Prostate gland (tissue), 2 donors: ENCODE measurements around the gene DYNLRB1. TPM values are rescaled to one million over a fixed set of nuclear protein-coding genes. Genes with fewer than 3 reads are reported as not detected.

Source experiments
- DNase-seq: peaks from one replicate; pipeline ENCODE4 v3.0.0-alpha.2; 2019; ENCODE audit warnings: low spot score
- H3K27ac ChIP-seq, 2 donors: fragments of 200-600 bp; sonication (generic); 2 replicates each; pipeline ENCODE4 v1.5.1; 2017 to 2019
- H3K27me3 ChIP-seq: fragments of 200-600 bp; sonication (generic); replicated peaks from 2 replicates; pipeline ENCODE4 v1.5.1; 2019; ENCODE audit not compliant: insufficient read depth
- H3K36me3 ChIP-seq, 2 donors: fragments of 200-600 bp; sonication (generic); 1 replicate in 1 of 2; 2 replicates in 1 of 2; pipeline versions ENCODE4 v1.5.1 to v1.8.1; 2017 to 2019
- H3K4me1 ChIP-seq: fragments of 200-600 bp; sonication (generic); replicated peaks from 2 replicates; pipeline ENCODE4 v1.5.1; 2019
- H3K4me3 ChIP-seq, 2 donors: fragments of 200-600 bp; sonication (generic); 2 replicates each; pipeline ENCODE4 v1.5.1; 2017 to 2019
- H3K9me3 ChIP-seq: fragments of 200-600 bp; sonication (generic); 2 replicates; pipeline ENCODE4 v1.5.1; 2017
- POLR2A ChIP-seq: fragments of 450-650 bp; IDR thresholded peaks from one replicate; pipeline ENCODE4 v1.6.1; 2016; ENCODE audit warnings: antibody characterized with exemption, mild to moderate bottlenecking
- POLR2AphosphoS5 ChIP-seq: sonication (generic); formaldehyde crosslinking; IDR thresholded peaks from one replicate; pipeline ENCODE4 v1.6.1; 2017; ENCODE audit warnings: antibody characterized with exemption
- WGBS: methylation state at CpG from one replicate; pipeline ENCODE4 v1.1.5; 2018; 5-methylcytosine and 5-hydroxymethylcytosine counted together
- intact Hi-C: fragments of 100-400 bp; cut with DNase I; formaldehyde crosslinking; loops from one replicate; pipeline ENCODE4 v1.14.2; 2022
- total RNA-seq, 2 donors: library from RNA; depleted of rRNA; stranded (reverse); fragments of >200 nt; gene quantifications; one replicate each; pipeline ENCODE4 v1.1.0, GENCODE V29; 2016
- TF ChIP-seq, protein P1 (sequence below), 4 experiments: fragments of 200-600 bp in 2 of 4; fragments of 450-650 bp in 2 of 4; sonication (generic) in 2 of 4; IDR thresholded peaks; 1 replicate in 3 of 4; 2 replicates in 1 of 4; pipeline ENCODE4 v1.5.1; 2016 to 2019; ENCODE audit warnings: antibody characterized with exemption in 4 of 4, mild to moderate bottlenecking in 2 of 4, moderate library complexity in 2 of 4

Gene DYNLRB1
- total RNA-seq, 2 donors from 2014 or later, result 132 to 247 TPM

DNA sequence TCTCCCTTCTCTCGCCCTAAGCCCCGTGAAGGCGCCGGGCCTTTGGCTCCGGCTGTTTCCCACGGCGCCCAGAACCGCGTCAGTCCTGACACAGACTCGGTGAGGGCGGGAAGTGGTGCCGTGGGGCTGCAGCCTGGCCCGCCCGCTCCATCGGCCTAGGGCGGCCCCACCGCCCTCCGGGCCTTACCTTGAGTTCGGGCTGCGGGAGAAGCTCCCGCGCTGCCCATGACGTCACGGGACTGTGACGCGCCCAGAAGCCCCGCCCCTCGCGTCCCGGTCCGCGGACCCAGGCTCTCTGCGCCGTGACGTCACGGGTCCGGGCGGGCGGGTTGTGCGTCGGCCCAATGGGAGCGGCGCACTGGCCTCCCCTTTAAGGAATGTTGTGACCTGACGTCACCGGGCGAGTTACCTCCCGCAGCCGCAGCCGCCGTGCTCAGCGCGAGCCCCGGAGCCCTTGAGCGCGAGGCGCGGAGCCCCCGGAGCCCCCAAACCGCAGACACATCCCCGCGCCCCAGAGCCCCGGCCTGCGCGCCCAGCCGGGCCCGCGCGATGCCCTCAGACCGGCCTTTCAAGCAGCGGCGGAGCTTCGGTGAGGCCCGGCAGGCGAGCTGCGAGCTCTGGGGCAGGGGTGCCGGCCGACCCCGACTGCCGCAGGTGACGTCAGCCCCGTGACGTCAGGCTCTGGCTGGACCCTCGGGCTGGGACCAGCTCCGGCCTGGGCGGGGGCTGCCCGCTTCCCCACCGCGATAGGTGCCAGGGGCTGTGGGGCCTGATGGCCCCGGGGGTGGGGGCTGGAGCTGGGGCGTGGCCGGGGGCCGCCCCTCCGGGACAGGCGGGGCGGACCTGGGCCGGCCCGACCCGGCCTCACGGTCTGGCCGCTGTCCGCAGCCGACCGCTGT, 42.3 kb downstream of the DYNLRB1 start, which contains the start of gene MAP1LC3A:
Gene MAP1LC3A, plus strand, starts transcription at position 399 of the 899 bp plus-strand sequence. Its CDS starts 151 bp downstream, at position 550.
- DNase-seq, result peak; percentile 97
- peak; percentile 83 for TF ChIP-seq POLR2A
- peak; percentile 93 for TF ChIP-seq POLR2AphosphoS5
- TF ChIP-seq, protein P1, sequence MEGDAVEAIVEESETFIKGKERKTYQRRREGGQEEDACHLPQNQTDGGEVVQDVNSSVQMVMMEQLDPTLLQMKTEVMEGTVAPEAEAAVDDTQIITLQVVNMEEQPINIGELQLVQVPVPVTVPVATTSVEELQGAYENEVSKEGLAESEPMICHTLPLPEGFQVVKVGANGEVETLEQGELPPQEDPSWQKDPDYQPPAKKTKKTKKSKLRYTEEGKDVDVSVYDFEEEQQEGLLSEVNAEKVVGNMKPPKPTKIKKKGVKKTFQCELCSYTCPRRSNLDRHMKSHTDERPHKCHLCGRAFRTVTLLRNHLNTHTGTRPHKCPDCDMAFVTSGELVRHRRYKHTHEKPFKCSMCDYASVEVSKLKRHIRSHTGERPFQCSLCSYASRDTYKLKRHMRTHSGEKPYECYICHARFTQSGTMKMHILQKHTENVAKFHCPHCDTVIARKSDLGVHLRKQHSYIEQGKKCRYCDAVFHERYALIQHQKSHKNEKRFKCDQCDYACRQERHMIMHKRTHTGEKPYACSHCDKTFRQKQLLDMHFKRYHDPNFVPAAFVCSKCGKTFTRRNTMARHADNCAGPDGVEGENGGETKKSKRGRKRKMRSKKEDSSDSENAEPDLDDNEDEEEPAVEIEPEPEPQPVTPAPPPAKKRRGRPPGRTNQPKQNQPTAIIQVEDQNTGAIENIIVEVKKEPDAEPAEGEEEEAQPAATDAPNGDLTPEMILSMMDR (IDR thresholded peaks at IDR 0.05), result no peak
- Histone ChIP-seq H3K4me1 (peaks cover 3% of the 10 kb centered on the region), H3K27me3 (no peaks in the 10 kb centered on the region), H3K27ac (peak within 1 kb of the TSS; percentile 95 to 97), H3K4me3 (peak within 1 kb of the TSS; percentile 66 to 81), H3K9me3 (no peaks in the 10 kb centered on the region), H3K36me3 (no peaks in the 10 kb centered on the region)
- under 1% methylated on average over 47 of the region's 103 CpGs for WGBS
- intact Hi-C loops, result no loop called here

DNA sequence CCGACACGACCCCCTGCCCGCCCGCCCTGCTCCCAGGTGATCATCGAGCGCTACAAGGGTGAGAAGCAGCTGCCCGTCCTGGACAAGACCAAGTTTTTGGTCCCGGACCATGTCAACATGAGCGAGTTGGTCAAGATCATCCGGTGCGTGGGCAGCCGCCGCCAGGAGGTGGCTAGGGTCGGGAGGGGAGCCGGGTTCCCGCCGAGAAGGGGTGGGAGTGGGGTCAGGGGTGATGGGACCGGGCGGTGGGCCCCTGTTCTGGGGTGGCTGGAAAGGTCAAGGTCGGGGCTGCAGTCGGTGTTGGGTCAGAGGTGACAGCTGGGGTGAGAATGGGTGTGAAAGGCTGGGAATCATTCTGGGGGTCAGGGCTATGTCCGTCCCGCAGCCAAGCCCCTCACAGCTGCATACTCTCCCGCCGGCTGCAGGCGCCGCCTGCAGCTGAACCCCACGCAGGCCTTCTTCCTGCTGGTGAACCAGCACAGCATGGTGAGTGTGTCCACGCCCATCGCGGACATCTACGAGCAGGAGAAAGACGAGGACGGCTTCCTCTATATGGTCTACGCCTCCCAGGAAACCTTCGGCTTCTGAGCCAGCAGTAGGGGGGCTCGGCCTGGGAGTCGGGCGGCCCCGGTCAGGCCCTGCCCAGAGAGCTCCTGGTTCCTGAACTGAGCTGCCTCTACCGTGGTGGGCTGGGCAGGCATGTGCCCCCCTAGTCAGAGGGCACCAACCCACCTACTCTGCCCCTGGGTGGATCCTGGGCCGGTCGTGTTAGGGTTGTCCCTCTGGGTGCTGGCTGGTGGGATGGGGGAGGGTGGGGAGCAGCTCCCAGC, 43.3 kb downstream of the DYNLRB1 start:
- H3K9me3 ChIP-seq, result no peaks in the 10 kb centered on the region
- no peaks in the 10 kb centered on the region for H3K36me3 ChIP-seq
- TF ChIP-seq POLR2A, result no peak
- no peak for DNase-seq
- H3K4me1 ChIP-seq, result no peaks in the 10 kb centered on the region
- 58% methylated on average over 30 of the region's 43 CpGs for WGBS
- H3K4me3 ChIP-seq, result peak overlapping the region; percentile 66 to 81
- H3K27ac ChIP-seq, result peak overlapping the region; percentile 95 to 97
- intact Hi-C loops, result no loop called here
- no peaks in the 10 kb centered on the region for H3K27me3 ChIP-seq

GRCh38 chr20:34560141-34560523, 43.9 kb downstream of the DYNLRB1 start:
- DNase-seq, result no peak
- H3K9me3 ChIP-seq, result no peaks in the 10 kb centered on the region
- H3K36me3 ChIP-seq, result no peaks in the 10 kb centered on the region
- TF ChIP-seq POLR2A (no peak), POLR2AphosphoS5 (no peak)
- TF ChIP-seq, protein P1 (IDR thresholded peaks at IDR 0.05), result no peak
- WGBS, result 69% methylated on average over 12 of the region's 12 CpGs
- H3K4me1 ChIP-seq, result no peaks in the 10 kb centered on the region
- no peaks in the 10 kb centered on the region for H3K27me3 ChIP-seq
- intact Hi-C loops, result no loop called here
- H3K4me3 ChIP-seq, result no peak overlapping the region
- H3K27ac ChIP-seq, result peak overlapping the region; percentile 95 to 97

- intact Hi-C loops, result no loop called here
- DNase-seq, result no peak
- Histone ChIP-seq H3K27ac (no peak overlapping the region), H3K36me3 (no peaks in the 10 kb centered on the region), H3K4me3 (no peak overlapping the region), H3K27me3 (no peaks in the 10 kb centered on the region), H3K4me1 (no peaks in the 10 kb centered on the region), H3K9me3 (no peaks in the 10 kb centered on the region)
- TF ChIP-seq, protein P1 (IDR thresholded peaks at IDR 0.05), result no peak
- TF ChIP-seq POLR2A (no peak), POLR2AphosphoS5 (no peak)
- 87% methylated on average over 7 of the region's 7 CpGs for WGBS
Observed at GRCh38 chr20:34560614-34561013, 44.4 kb downstream of the DYNLRB1 start.

DNA sequence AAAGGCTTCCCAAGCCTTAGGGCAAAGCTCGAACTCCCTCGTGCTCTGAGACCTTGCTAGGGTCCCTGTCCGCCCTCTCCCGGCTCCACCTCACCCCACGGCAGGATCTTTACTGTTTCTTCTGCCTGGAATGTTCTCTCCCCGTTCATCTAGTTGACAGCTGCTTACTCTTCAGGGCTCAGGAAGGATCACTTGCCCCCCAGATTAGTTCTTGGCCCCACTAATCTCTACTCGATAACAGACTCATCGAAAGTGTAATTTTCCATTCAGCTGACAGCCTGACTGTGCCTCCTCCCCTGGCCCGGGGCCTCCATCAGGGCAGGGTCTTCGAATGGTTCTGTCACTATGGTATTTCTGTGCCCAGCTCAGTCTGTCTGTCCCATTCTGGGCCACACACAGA, 45.4 kb downstream of the DYNLRB1 start:
- no peaks in the 10 kb centered on the region for H3K4me1 ChIP-seq
- intact Hi-C loops, result no loop called here

More for the DNA sequence above, 45.4 kb downstream of the DYNLRB1 start:
- WGBS, result 78% methylated on average over 10 of the region's 10 CpGs
- no peak overlapping the region for H3K27ac ChIP-seq
- TF ChIP-seq POLR2A, result no peak
- TF ChIP-seq POLR2AphosphoS5, result no peak
- TF ChIP-seq, protein P1 (IDR thresholded peaks at IDR 0.05), result no peak
- DNase-seq, result no peak
- no peaks in the 10 kb centered on the region for H3K27me3 ChIP-seq
- H3K36me3 ChIP-seq, result no peaks in the 10 kb centered on the region
- no peak overlapping the region for H3K4me3 ChIP-seq
- H3K9me3 ChIP-seq, result no peaks in the 10 kb centered on the region
